GM23248 (cell line): ENCODE data around the gene OXGR1.

Experiments
- EZH2 ChIP-seq: fragments of 200-600 bp; sonication (generic); IDR thresholded peaks from 2 replicates; pipeline ENCODE4 v1.6.1; 2018; ENCODE audit warnings: antibody characterized with exemption, mild to moderate bottlenecking; ENCODE audit not compliant: insufficient read depth, poor library complexity, severe bottlenecking
- EZH2phosphoT487 ChIP-seq: fragments of 200-600 bp; sonication (generic); IDR thresholded peaks from 2 replicates; pipeline ENCODE4 v1.6.1; 2018; ENCODE audit warnings: antibody characterized with exemption, moderate library complexity, mild to moderate bottlenecking, low read depth; ENCODE audit not compliant: insufficient read depth

- TF ChIP-seq EZH2 (no peak), EZH2phosphoT487 (no peak)
These were observed 11.6 kb downstream of the OXGR1 start for GRCh38 chr13:96982672-96983071.
